Measurements from ENCODE around the gene ASCC3.

Gene ASCC3

GRCh38 chr6:100614386-100614785, 266.7 kb downstream of the ASCC3 start:
- H3K4me3 ChIP-seq (ENCODE audit: low read length), result no peak overlapping the region
- no peak for TF ChIP-seq ZNF274 (IDR thresholded peaks at IDR 0.05; ENCODE audit: low read depth, low read length)

GRCh38 chr6:100613656-100614055, 267.5 kb downstream of the ASCC3 start:
- TF ChIP-seq ZNF274 (IDR thresholded peaks at IDR 0.05; ENCODE audit: low read depth, low read length), result no peak

DNA sequence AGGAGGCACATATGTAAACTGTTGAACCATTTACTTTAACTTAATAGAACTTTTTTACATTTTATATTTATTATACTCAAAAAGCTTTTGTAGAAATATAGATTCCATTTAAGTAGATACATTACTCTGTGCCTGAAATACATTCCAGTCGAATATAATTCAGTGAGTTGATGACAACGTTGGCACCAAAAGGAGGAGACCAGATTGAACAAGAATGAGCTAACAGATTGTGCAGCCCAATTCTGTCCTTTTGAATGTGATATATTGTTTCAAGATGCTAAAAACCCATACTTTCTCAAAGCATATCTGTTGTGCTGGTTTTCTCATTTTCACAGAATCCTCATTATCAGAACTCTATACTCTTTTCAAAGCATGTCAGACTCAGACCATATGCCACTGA, 269.0 kb downstream of the ASCC3 start:
- H3K4me3 ChIP-seq (ENCODE audit: low read length), result no peak overlapping the region
- no peak for TF ChIP-seq ZNF274 (IDR thresholded peaks at IDR 0.05; ENCODE audit: low read depth, low read length)

More at GRCh38 chr6:100613656-100614055, 267.5 kb downstream of the ASCC3 start:
- H3K4me3 ChIP-seq (ENCODE audit: low read length), result no peak overlapping the region

DNA sequence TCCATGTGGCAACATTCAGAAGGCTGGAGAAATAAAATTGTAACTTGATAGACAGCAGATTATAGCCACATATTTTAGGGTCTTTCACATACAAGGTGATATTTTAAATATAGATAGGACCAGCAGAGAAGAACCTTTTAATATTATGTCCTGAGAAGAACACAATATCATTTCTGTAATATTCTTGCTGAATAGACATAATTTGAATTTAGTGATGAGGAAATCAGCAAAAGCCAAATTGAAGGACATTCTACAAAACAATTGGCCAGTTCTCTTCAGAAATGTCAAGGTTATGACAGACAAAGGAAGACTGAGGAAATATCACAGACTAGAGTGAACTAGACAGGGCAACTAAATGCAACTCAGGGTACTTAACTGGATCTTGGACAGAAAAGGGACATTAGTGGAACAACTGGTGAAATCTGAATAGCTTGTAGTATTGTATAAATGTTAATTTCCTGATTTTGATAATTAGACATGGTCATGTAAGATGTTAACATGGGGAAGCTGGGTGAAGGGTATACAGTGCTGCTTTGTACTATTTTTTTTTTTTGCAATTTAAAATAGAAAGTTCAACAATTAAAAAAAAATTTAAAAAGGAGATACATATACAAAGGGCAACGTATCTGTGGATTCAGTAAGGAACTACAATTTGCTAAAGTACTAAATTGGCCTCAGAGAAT, 281.9 kb downstream of the ASCC3 start:
- H3K4me3 ChIP-seq (ENCODE audit: low read length), result no peak overlapping the region
- no peak for TF ChIP-seq ZNF274 (IDR thresholded peaks at IDR 0.05; ENCODE audit: low read depth, low read length)

- no peak for TF ChIP-seq ZNF274 (IDR thresholded peaks at IDR 0.05; ENCODE audit: low read depth, low read length)
- H3K4me3 ChIP-seq (ENCODE audit: low read length), result no peak overlapping the region
Observed at GRCh38 chr6:100595456-100595855, 285.7 kb downstream of the ASCC3 start.

- TF ChIP-seq ZNF274 (IDR thresholded peaks at IDR 0.05; ENCODE audit: low read depth, low read length), result no peak
- no peak overlapping the region for H3K4me3 ChIP-seq (ENCODE audit: low read length)
Observed at GRCh38 chr6:100593522-100593921, 287.6 kb downstream of the ASCC3 start.

GRCh38 chr6:100592929-100593328, 288.2 kb downstream of the ASCC3 start:
- no peak for TF ChIP-seq ZNF274 (IDR thresholded peaks at IDR 0.05; ENCODE audit: low read depth, low read length)
- no peak overlapping the region for H3K4me3 ChIP-seq (ENCODE audit: low read length)

- TF ChIP-seq ZNF274 (IDR thresholded peaks at IDR 0.05; ENCODE audit: low read depth, low read length), result no peak
- no peak overlapping the region for H3K4me3 ChIP-seq (ENCODE audit: low read length)
Observed at GRCh38 chr6:100577425-100577824, 303.7 kb downstream of the ASCC3 start.

GRCh38 chr6:100575921-100576320, 305.2 kb downstream of the ASCC3 start:
- no peak overlapping the region for H3K4me3 ChIP-seq (ENCODE audit: low read length)
- no peak for TF ChIP-seq ZNF274 (IDR thresholded peaks at IDR 0.05; ENCODE audit: low read depth, low read length)

GRCh38 chr6:100574836-100575235, 306.3 kb downstream of the ASCC3 start:
- TF ChIP-seq ZNF274 (IDR thresholded peaks at IDR 0.05; ENCODE audit: low read depth, low read length), result no peak
- H3K4me3 ChIP-seq (ENCODE audit: low read length), result no peak overlapping the region

DNA sequence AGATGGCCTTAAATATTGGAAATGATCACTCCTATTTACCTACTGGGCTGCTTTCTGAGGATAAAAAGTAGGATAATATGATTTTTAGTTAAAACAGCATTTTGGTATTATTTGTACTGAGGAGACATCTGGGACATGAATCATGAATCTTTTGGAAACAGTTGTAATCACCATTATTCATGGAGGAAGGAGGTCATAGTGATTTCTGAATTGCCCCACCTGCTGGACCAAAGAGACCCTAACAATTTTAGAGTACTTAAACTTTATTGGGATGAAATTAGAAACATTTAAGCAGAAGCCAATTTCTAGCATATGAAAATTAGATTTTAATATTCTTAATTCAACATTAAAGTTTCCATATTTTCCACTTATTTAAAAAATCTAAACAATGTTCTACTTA, 308.0 kb downstream of the ASCC3 start:
- H3K4me3 ChIP-seq (ENCODE audit: low read length), result no peak overlapping the region
- TF ChIP-seq ZNF274 (IDR thresholded peaks at IDR 0.05; ENCODE audit: low read depth, low read length), result no peak

- H3K4me3 ChIP-seq (ENCODE audit: low read length), result no peak overlapping the region
- no peak for TF ChIP-seq ZNF274 (IDR thresholded peaks at IDR 0.05; ENCODE audit: low read depth, low read length)
Observed at GRCh38 chr6:100568255-100568654, 312.9 kb downstream of the ASCC3 start.

- no peak for TF ChIP-seq ZNF274 (IDR thresholded peaks at IDR 0.05; ENCODE audit: low read depth, low read length)
- no peak overlapping the region for H3K4me3 ChIP-seq (ENCODE audit: low read length)
Observed at GRCh38 chr6:100566563-100566962, 314.6 kb downstream of the ASCC3 start.

DNA sequence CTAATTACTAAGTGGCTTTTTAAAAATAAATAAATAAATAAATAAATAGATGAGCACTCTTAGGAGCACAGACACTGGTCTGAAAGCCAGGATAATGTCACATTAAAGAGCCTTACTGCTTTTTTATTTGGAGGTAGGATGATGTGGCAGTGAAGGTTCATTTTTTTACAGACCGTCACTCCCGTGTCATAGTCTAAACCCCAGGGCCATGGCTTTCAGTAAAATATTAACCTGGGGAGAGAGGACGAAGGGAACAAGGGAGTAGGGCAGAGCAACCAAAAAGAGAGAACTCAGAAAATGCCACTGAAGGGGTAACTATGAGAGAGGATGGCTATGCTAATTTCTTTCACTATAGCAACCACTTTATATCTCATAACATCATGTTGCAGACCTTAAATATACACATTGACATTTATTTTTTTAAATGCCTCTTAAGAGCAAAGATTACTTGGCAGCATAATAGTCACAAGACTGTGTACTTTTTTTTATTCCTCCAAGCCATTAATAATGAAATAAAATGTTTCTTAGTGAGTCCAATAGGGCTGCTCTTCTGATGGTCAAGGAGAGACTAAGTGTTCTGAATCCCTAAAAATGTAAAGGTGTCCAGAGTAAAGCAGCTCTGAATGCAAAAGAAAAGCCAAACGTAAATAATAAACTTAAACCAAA, 315.6 kb downstream of the ASCC3 start:
- H3K4me3 ChIP-seq (ENCODE audit: low read length), result no peak overlapping the region
- TF ChIP-seq ZNF274 (IDR thresholded peaks at IDR 0.05; ENCODE audit: low read depth, low read length), result no peak

- no peak for TF ChIP-seq ZNF274 (IDR thresholded peaks at IDR 0.05; ENCODE audit: low read depth, low read length)
- no peak overlapping the region for H3K4me3 ChIP-seq (ENCODE audit: low read length)
Observed at GRCh38 chr6:100559859-100560258, 321.3 kb downstream of the ASCC3 start.
